ENCODE results near the gene ASB13. TPM values are rescaled to one million over a fixed set of nuclear protein-coding genes. Genes with fewer than 3 reads are reported as not detected.

The ASB13 gene
- total and polyA plus RNA-seq, 2 experiments from 2014 or later = 11.6 to 20.2 TPM

DNA sequence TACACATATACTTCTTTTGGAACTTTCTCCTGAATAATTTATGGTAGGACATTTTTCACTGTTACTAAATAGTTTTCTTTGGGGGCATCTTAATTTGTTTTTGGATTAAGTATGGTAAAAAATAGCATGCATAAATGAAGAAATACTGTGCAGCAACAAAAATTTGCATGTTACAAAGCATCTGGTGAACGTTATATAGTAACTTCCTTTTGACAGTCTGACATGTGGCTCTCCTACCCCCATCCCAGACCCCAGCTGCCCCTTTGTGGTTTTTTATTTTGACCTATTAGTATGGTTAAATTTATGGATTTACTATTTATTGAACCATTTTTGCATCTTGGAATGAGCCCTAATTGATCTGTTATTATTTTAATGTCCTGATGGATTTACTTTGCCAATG lies 28.2 kb upstream of the ASB13 start:
- H3K27ac Mint-ChIP-seq = no peak overlapping the region
- no peaks in the 10 kb centered on the region for H3K27me3 Mint-ChIP-seq (ENCODE audit: insufficient read depth, low read depth, poor library complexity)
- DNase-seq (ENCODE audit: low spot score) (no peak), ATAC-seq (no peak)
- peaks cover 100% of the 10 kb centered on the region for H3K79me2 ChIP-seq (replicated peaks; ENCODE audit: insufficient read depth)
- H3K27me3 ChIP-seq (ENCODE audit: insufficient read depth) = no peaks in the 10 kb centered on the region
- H3K4me1 ChIP-seq (ENCODE audit: insufficient read depth) = peaks cover 30% of the 10 kb centered on the region
- no peaks in the 10 kb centered on the region; the same call in 2 of the 3 replicates for H3K36me3 Mint-ChIP-seq (ENCODE audit: low read depth)
- peaks cover 46% of the 10 kb centered on the region for H3K4me1 Mint-ChIP-seq
- no peaks in the 10 kb centered on the region for H3F3A ChIP-seq (replicated peaks; ENCODE audit: low read depth)
- no peak overlapping the region for H3K27ac ChIP-seq (ENCODE audit: low read depth)
- H3K4me3 ChIP-seq = no peak overlapping the region
- no peaks in the 10 kb centered on the region for H3K9me2 ChIP-seq (ENCODE audit: insufficient read depth)
- TF ChIP-seq REST (IDR thresholded peaks at IDR 0.05; ENCODE audit: unreplicated experiment) (no peak), ZNF114 (CRISPR knock-in tag; IDR thresholded peaks at IDR 0.05) (no peak), NANOG (IDR thresholded peaks at IDR 0.05; ENCODE audit: borderline replicate concordance) (no peak), CTCF (conservative IDR thresholded peaks at IDR 0.05; ENCODE audit: low read depth in 2 of 2) (no peak), ETS1 (IDR thresholded peaks at IDR 0.05) (no peak), STAT1 (IDR thresholded peaks at IDR 0.05; ENCODE audit: unreplicated experiment) (no peak), ZNF331 (CRISPR knock-in tag; IDR thresholded peaks at IDR 0.05; ENCODE audit: low read depth) (no peak)
- no peak overlapping the region for H3K4me3 Mint-ChIP-seq
- H3K36me3 ChIP-seq (ENCODE audit: insufficient read depth) = no peaks in the 10 kb centered on the region
- peaks cover 35% of the 10 kb centered on the region for H4K20me1 ChIP-seq (replicated peaks; ENCODE audit: insufficient read depth)
- no peak overlapping the region for H2AFZ ChIP-seq
- no peaks in the 10 kb centered on the region for H3K9me3 Mint-ChIP-seq
- no peak overlapping the region for H3K4me2 ChIP-seq

Measured in GM23338 (cell line).